Measurements from ENCODE around the gene COX5B.
"Not testable (repeated sequence)": the region's sequence is repeated elsewhere in the genome, so short reads cannot be mapped to it uniquely, and the experiment has no call there.

DNA sequence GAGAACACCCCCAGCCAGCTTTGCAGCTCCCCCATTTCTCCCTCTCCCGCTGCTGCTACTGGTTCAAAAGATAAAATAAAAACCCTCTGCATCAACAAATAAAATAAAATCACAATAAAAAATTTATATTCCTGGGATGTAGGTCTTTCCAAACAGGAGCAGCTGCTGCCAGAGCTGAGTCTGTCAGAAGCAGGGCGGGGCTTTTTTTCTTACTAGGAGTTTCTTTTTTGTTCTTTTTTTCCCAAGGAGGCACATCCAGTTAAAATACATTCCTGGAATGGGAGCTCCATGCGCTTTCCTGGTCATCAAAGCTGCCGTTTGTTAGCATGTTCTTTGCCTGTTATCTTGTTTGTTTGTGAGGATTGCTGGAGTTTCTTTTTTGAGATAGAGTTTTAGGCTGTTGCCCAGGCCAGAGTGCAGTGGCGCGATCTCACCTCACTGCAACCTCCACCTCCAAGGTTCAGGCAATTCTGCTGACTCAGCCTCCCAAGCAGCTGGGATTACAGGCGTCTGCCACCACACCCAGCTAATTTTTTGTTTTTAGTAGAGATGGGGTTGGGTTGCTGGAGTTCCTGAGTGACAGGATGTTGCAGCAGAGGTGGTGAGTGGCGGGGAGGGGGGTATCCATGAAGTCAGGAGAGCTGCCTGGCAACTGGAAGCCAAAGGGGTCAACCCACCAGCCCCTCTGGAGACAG is 20.4 kb upstream of the COX5B start:
- TF ChIP-seq, protein P1, sequence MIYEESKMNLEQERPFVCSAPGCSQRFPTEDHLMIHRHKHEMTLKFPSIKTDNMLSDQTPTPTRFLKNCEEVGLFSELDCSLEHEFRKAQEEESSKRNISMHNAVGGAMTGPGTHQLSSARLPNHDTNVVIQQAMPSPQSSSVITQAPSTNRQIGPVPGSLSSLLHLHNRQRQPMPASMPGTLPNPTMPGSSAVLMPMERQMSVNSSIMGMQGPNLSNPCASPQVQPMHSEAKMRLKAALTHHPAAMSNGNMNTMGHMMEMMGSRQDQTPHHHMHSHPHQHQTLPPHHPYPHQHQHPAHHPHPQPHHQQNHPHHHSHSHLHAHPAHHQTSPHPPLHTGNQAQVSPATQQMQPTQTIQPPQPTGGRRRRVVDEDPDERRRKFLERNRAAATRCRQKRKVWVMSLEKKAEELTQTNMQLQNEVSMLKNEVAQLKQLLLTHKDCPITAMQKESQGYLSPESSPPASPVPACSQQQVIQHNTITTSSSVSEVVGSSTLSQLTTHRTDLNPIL (CRISPR knock-in tag; IDR thresholded peaks at IDR 0.05; ENCODE audit: low read depth) = not testable (repeated sequence)
- TF ChIP-seq, protein P2, sequence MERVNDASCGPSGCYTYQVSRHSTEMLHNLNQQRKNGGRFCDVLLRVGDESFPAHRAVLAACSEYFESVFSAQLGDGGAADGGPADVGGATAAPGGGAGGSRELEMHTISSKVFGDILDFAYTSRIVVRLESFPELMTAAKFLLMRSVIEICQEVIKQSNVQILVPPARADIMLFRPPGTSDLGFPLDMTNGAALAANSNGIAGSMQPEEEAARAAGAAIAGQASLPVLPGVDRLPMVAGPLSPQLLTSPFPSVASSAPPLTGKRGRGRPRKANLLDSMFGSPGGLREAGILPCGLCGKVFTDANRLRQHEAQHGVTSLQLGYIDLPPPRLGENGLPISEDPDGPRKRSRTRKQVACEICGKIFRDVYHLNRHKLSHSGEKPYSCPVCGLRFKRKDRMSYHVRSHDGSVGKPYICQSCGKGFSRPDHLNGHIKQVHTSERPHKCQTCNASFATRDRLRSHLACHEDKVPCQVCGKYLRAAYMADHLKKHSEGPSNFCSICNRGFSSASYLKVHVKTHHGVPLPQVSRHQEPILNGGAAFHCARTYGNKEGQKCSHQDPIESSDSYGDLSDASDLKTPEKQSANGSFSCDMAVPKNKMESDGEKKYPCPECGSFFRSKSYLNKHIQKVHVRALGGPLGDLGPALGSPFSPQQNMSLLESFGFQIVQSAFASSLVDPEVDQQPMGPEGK (CRISPR knock-in tag; IDR thresholded peaks at IDR 0.05; ENCODE audit: borderline replicate concordance) = not testable (repeated sequence)
- TF ChIP-seq BACH2 (CRISPR knock-in tag; IDR thresholded peaks at IDR 0.05; ENCODE audit: borderline replicate concordance); CSDC2 (CRISPR knock-in tag; IDR thresholded peaks at IDR 0.05); ZC3H10 (CRISPR knock-in tag; IDR thresholded peaks at IDR 0.05); ARNTL (CRISPR knock-in tag; IDR thresholded peaks at IDR 0.05; ENCODE audit: borderline replicate concordance, low read depth); OSR1 (CRISPR knock-in tag; IDR thresholded peaks at IDR 0.05): not testable (repeated sequence)

Measured in SK-N-SH treated with all-trans-retinoic acid at 6 μM for 48 hours (cell line).